Transverse colon (tissue), 3 donors: ENCODE data around the gene PPP3CA.

Source experiments
- EP300 ChIP-seq: sonication (generic); formaldehyde crosslinking; IDR thresholded peaks from one replicate; pipeline ENCODE4 v1.6.1; 2017; ENCODE audit warnings: antibody characterized with exemption, low read depth
- POLR2A ChIP-seq: fragments of 450-650 bp; IDR thresholded peaks from one replicate; pipeline ENCODE4 v1.6.1; 2016; ENCODE audit warnings: antibody characterized with exemption, mild to moderate bottlenecking, moderate library complexity
- TF ChIP-seq, protein P1 (sequence below), 5 experiments: fragments of 200-600 bp in 3 of 5; fragments of 450-650 bp in 2 of 5; sonication (generic) in 3 of 5; IDR thresholded peaks; 1 replicate in 2 of 5; 2 replicates in 3 of 5; pipeline ENCODE4 v1.5.1; 2016 to 2017; ENCODE audit warnings: antibody characterized with exemption in 5 of 5, inconsistent platforms in 3 of 5, mild to moderate bottlenecking in 2 of 5, moderate library complexity in 1 of 5

DNA sequence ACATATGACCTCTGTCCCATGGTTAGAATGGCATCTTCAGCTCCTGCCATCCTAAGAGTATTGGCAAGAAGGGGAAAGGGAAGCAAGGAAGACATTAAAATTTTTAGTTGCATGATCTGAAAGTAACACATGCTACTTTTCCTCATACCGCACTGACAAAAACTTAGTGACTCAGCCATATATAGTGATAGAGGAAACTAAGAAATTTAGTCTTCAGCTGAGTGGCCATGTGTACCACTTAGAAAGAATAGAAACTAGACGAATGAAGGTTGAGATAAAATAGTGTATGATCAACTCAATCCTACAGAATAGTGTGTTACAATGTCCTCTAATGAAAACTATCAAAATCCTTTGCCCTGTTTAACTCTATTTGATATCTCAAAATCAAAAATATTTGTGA is 164.1 kb downstream of the PPP3CA start:
- TF ChIP-seq, protein P1, sequence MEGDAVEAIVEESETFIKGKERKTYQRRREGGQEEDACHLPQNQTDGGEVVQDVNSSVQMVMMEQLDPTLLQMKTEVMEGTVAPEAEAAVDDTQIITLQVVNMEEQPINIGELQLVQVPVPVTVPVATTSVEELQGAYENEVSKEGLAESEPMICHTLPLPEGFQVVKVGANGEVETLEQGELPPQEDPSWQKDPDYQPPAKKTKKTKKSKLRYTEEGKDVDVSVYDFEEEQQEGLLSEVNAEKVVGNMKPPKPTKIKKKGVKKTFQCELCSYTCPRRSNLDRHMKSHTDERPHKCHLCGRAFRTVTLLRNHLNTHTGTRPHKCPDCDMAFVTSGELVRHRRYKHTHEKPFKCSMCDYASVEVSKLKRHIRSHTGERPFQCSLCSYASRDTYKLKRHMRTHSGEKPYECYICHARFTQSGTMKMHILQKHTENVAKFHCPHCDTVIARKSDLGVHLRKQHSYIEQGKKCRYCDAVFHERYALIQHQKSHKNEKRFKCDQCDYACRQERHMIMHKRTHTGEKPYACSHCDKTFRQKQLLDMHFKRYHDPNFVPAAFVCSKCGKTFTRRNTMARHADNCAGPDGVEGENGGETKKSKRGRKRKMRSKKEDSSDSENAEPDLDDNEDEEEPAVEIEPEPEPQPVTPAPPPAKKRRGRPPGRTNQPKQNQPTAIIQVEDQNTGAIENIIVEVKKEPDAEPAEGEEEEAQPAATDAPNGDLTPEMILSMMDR (IDR thresholded peaks at IDR 0.05): no peak
- TF ChIP-seq EP300: no peak
- no peak for TF ChIP-seq POLR2A
